ENCODE measurements around the gene DMGDH.
"Not testable (repeated sequence)": the region's sequence is repeated elsewhere in the genome, so short reads cannot be mapped to it uniquely, and the experiment has no call there.

Gene DMGDH

DNA sequence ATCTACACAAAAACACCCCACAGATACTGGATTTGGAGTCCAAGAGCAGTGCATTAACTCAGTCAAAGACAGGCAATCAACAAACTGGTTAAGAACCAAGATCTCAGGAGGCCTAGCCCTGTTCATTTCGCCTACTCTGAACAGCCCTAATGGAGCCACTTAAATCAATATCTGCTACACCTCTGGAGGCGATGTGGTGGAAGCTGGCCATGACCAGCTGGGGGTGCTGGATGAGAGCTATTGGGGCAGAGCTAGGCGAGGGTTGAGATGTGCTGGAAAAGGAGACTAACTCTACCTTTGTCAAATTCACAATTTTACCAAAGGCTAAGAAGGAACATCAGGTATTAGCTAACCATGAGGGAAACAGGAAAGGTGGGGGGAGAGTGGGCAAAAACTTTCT, 61.1 kb downstream of the DMGDH start:
- DNase-seq: no peak

GRCh38 chr5:79007872-79008271, 61.6 kb downstream of the DMGDH start:
- no peak for DNase-seq

DNA sequence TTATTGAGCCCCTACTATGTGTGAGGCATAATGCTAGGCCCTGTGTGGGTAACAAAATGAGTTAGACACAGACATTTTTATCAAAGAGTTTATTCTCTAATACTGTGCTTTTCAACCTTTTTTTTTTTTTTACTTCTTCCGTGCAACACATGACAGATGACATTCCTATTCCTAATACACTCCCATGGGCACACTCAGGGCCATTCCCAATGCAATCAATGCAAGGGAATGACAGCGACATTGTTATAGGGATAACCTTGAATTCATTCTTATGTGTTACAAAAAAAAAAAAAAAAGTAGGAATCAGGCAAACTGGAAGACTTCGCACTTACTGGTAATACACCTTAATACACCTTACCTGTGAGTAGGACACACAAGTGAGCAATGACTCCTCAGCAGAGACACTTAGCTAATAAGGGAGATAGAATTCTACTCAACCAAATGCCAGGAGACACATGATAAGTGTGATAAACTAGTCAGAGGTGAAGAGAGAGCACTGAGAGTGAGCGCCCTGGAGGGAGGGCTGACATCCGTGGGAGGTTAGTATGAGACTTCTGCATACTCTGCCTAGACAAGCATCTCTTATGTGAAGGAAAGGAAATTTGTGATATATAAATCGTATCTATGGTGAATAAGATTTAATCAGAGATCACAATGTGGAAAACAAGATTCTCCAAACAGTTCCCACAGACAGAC, 63.4 kb downstream of the DMGDH start:
- DNase-seq: no peak

GRCh38 chr5:79005151-79005550, 64.3 kb downstream of the DMGDH start:
- DNase-seq: no peak

DNA sequence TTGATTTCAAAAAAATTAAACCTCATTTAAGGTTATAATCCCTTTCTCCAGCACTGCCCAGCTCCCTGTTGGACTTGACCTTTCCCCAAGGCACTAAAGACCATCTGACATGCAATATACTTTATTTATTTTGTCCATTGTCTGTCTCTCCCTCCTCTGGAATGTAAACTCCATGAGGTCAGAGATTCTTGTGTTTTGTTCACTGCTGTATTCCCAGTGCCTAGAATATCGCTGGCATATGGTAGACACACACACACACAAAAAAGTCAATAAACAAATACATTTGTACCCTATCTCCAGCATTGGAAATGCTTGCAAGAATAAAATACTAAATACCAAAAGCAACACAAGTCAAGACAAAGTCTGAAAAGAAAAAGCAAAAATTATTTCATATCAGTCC, 67.1 kb downstream of the DMGDH start:
- DNase-seq: no peak

GRCh38 chr5:79001471-79001870, 68.0 kb downstream of the DMGDH start:
- no peak for DNase-seq

DNA sequence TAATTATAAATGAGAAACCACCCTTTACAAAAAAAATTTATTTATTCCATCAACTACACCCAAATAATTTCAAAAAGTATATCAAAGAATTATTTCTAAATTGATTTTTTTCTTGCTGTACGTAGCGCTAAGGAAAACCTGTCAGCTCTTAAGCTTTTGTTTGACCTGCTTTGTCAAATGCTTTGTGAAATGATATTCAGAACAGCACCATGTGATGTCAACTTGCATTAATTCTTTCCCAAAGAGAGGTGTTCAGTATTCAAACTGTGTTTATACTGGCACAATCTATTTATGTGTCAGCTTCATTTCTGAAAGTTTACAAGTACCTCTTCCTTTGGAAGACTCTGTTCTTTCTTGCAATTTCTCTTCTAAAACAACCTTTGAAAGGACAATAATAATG, 72.4 kb downstream of the DMGDH start:
- DNase-seq: no peak

GRCh38 chr5:78995521-78996007, 73.9 kb downstream of the DMGDH start:
- no peak for DNase-seq

DNA sequence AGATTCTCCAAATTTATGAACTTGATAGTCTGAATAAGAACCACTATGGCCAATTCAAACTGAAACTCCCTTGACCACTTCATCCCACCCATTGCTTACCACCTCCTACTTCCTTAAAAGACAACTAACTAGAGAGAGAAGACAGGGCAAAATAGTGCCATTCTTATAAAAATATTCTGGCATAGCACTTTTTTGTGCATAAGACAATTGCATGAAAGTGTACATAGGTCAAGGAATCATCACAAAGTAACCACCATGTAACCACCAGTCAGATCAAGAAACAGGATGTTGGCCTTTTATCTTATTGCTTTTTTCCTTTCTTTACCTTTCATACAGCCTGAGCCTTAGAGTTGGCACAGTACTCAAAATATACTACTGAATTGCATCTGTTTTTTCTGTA, 76.3 kb downstream of the DMGDH start:
- no peak for DNase-seq

DNA sequence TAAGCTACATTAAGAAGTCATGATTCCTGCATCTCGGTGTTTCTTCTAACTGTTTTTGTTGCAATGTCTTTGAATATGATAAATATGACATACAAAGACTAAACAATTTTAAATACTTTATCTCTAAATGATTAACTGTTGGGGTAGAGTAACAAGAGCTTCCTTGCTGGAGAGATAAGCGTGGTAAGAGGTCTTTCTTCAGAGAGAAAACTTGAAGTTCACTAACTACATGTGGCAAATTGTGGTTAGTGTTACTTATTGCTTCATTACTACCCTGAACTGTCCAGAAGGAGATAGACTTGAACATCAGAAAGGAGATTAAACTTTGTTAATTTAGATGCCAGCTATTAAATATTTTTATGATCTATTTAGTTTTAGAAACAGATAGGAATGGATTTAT, 77.3 kb downstream of the DMGDH start:
- no peak for DNase-seq

DNA sequence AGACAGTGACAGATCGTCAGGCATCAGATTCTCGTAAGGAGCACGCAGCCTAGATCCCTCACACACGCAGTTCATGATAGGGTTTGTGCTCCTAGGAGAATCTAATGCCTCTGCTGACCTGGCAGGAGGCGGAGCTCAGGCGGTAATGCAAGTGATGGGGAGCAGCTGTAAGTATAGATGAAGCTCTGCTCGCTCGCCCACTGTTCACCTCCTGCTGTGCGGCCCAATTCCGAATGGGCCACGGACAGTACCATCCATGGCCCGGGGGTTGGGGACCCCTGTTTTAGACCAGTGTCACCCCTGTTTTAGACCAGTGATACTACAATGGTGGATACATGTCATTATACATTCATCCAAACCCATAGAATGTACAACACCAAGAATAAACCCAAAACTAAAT, 80.4 kb downstream of the DMGDH start:
- DNase-seq: no peak

- DNase-seq: no peak
These were observed 83.7 kb downstream of the DMGDH start for GRCh38 chr5:78985725-78986223.

DNA sequence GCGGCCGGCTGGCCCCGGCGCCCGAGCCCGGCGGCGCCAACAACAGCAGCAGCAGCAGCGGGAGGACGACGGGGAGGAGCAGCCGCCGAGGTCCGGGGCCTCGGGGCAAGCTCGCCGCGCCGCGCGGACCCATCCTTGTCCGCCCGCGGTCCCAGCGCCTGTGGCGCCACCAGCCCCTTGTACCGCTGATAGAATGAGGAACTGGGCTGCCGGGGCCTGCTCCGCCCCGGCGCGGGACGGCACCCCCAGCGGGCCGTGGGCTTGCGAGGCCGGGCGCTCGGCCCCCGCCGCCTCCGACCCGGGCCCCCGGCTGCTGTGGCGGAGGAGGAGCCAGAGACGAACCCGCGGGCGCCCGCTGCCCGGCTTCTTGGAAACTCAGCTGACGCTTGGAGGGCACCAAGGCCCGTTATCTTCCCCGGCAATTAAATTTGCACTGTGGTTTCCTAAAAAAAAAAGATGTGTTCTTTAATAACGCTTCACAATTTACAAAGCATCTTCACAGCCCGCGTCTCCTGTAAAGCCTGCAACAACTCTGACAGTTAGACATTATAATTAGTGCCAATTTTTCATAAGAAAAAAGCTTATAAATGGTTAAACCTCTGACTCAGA, 84.3 kb downstream of the DMGDH start, which contains the start of gene ARSB:
ARSB (minus strand) TSS at position 195 of the 609 bp plus-strand sequence; CDS start at position 133, 62 bp downstream.
- no peak for DNase-seq

DNA sequence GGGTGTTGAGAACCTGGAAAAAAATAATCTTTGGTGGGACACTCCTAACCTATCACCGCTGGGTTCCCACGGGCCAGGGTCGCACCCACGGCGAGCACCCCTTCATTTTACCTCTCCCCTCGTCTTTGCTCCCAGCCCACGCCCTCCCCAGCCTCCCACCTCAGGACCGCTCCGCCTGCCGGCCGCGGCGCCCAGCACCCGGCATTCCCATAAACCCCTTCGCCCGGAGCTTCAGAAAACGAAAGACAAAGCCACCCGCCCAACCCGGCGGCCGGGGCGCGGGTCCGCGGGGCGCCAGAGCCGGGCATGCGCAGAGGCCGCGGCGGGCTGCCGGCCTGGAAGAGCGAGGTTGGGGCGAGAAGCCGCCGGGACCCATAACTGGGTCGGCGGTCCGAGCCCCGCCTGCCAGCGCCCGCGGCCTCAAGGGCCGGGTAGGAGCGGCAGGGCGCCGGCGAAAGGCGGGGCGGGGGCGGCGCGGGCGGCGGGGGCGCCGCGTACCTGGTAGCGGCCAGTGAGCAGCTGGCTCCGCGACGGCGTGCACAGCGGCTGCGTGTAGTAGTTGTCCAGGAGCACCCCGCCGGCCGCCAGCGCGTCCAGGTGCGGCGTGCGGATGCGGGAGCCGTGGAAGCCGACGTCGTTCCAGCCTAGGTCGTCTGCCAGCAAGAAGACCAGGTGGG, 84.9 kb downstream of the DMGDH start:
- peak; percentile 86 for DNase-seq

DNA sequence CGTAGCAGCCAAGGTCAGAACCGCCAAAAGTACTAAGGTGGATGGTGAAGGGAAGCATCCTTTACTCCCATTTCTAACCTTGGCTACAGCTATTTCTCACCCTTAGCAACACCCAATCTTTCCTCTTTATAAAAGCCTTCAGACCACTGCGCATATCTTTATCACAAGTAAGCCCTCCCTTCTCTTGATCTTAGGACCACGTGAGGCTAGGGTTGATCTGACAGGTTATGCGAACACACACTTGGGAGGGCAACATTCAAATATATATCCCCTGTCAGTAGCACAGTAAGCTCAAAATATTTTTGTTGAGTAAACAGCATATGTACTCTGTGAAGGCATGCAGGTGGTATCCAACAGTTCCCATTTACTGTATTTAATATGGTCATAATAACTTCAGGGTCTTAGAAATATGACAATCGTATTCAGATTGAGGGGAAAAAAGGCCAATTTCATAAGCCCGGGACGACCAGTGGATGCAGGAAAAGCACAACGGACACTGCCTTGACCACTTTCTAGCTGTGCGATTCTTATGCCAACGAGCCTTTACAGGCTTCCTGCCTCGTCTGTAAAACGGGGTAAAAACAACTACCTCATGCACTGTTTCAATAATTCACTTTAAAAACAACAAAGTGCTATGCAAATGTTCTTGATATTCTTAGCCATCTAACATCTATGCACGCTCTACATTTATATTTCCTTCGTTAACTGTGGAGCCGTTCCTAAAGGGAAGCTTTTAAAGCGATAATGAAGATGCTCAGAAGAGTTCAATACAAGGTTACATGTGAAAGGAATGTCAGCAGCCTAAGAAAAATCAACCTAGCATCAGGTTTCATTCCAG, 85.7 kb downstream of the DMGDH start:
- DNase-seq: no peak

DNA sequence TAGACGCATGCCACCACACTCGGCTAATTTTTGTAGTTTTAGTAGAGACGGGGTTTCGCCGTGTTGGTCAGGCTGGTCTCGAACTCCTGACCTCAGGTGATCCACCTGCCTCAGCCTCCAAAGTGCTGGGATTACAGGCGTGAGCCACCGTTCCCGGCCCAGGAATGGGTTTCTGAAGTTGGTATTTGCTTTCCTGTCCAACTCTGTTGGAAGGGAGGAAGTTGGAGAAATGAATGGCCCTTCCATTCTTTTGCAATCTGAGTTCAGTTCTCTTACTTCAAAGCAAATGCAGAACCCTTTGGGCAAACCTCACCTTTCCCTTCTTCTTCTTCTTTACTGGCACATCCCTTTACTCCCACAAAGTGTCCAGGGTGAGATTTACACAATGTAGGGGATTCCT, 86.3 kb downstream of the DMGDH start:
- DNase-seq: not testable (repeated sequence)

DNA sequence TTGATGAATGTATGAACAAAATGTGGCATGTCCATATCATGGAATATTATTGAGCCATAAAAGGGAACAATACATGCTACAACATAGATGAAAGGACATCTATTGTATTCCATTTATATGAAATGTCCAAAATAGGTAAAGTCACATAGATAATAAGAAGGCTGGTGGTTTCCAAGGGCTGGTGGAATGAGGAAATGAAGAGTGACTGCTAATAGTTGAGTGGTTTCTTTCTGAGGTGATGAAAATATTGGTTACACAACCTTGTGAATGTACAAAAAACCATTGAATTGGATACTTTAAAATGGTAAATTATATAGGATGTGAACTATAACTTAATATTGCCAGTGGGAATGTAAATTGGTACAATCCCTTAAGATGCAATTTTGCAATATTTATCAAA, 89.6 kb downstream of the DMGDH start:
- no peak for DNase-seq

DNA sequence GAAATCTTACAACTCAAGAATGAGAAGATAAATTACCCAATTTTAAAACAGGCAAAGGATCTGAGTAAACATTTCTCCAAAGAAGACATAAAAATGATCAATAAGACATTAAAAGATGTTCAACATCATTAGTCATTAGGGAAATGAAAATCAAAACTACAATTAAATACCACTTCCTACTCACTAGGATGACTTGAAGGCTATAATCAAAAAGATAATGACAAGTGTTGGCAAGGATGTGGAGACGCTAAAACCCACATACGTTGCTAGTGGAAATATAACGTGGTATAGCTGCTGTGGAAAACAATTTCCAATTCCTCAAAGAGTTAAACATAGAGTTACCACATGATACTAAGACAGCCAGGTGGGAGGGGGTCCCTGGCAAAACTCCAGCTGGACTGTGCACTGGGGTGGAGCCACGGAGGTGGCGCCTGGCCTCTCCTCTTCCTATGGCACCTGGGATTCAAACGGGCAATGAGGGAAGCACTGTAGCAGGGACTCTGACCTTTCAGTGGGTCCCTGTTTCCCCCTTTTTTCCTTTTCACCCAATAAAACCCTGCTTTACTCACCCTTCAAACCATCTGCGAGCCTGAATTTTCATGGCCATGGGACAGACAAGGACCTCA, 90.2 kb downstream of the DMGDH start:
- DNase-seq: no peak

- no peak for DNase-seq
These were observed 94.4 kb downstream of the DMGDH start for GRCh38 chr5:78975035-78975434.

DNA sequence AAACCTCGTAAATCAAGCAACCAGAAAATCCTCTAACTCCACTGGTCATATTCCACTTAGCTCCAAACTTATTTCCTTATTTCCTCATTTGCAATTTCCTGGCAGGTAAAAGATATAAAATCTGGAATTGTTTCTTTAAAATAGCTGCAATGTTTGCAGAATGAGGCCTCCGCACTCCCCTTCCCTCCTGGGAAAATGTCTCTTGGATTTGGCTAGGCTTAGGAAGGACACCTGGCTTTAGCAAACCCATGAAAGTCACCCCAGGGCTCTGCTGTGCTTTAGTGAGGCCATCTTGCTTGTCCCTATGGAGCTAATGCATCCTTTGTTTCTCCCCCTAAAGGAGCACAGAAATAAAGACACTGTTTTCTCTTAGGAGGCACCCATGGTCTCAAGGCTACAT, 94.9 kb downstream of the DMGDH start:
- no peak for DNase-seq

- DNase-seq: peak; percentile 1
These were observed 95.5 kb downstream of the DMGDH start for GRCh38 chr5:78974011-78974410.

GRCh38 chr5:78972654-78973428, 96.6 kb downstream of the DMGDH start:
- DNase-seq: no peak

All from NCI-H510A (cell line).